ENCODE results near the gene UTRN. TPM values are rescaled to one million over a fixed set of nuclear protein-coding genes. Genes with fewer than 3 reads are reported as not detected.

Gene UTRN
- total RNA-seq, 2 experiments from 2014 or later: 17.5 to 18.1 TPM

GRCh38 chr6:144295211-144295610 is 10.1 kb downstream of the UTRN start:
- Histone ChIP-seq H3K36me3 (ENCODE audit: insufficient read depth, low read length) (no peaks in the 10 kb centered on the region), H3K79me2 (ENCODE audit: insufficient read depth, low read depth, low read length) (no peaks in the 10 kb centered on the region), H3K9me2 (ENCODE audit: insufficient read depth, low read length) (no peaks in the 10 kb centered on the region), H4K20me1 (ENCODE audit: insufficient read depth, low read length) (no peaks in the 10 kb centered on the region), H3K27ac (ENCODE audit: low read depth, low read length, poor library complexity, severe bottlenecking) (no peak overlapping the region), H3K4me2 (ENCODE audit: low read length) (no peak overlapping the region), H2AFZ (ENCODE audit: low read length) (no peak overlapping the region), H3K9me3 (ENCODE audit: low read length) (no peaks in the 10 kb centered on the region), H3K4me3 (ENCODE audit: low read depth, low read length, poor library complexity, severe bottlenecking) (no peak overlapping the region), H3K4me1 (ENCODE audit: insufficient read depth, low read length, poor library complexity, severe bottlenecking) (no peaks in the 10 kb centered on the region)
- no peak for TF ChIP-seq EZH2phosphoT487 (IDR thresholded peaks at IDR 0.05; ENCODE audit: borderline replicate concordance, low read depth, low read length)
- TF ChIP-seq CTCF (conservative IDR thresholded peaks at IDR 0.05; ENCODE audit: low read length): no peak
- no TSS peak for BruUV-seq (replicated peaks)
- no peak for DNase-seq (ENCODE audit: low spot score)
- intact Hi-C loops (cut with micrococcal nuclease; ENCODE audit: unreplicated experiment): no loop called here
- POLR2A ChIA-PET: no interaction called here
- CTCF ChIA-PET (ENCODE audit: unreplicated experiment): no interaction called here

- Histone ChIP-seq H3K9me2 (ENCODE audit: insufficient read depth, low read length) (no peaks in the 10 kb centered on the region), H3K9me3 (ENCODE audit: low read length) (no peaks in the 10 kb centered on the region), H4K20me1 (ENCODE audit: insufficient read depth, low read length) (no peaks in the 10 kb centered on the region), H3K4me2 (ENCODE audit: low read length) (no peak overlapping the region), H3K27ac (ENCODE audit: low read depth, low read length, poor library complexity, severe bottlenecking) (no peak overlapping the region), H3K4me1 (ENCODE audit: insufficient read depth, low read length, poor library complexity, severe bottlenecking) (no peaks in the 10 kb centered on the region), H3K36me3 (ENCODE audit: insufficient read depth, low read length) (no peaks in the 10 kb centered on the region), H2AFZ (ENCODE audit: low read length) (no peak overlapping the region), H3K4me3 (ENCODE audit: low read depth, low read length, poor library complexity, severe bottlenecking) (no peak overlapping the region), H3K79me2 (ENCODE audit: insufficient read depth, low read depth, low read length) (no peaks in the 10 kb centered on the region)
- intact Hi-C loops (cut with micrococcal nuclease; ENCODE audit: unreplicated experiment): no loop called here
- ChIA-PET CTCF (ENCODE audit: unreplicated experiment) (interaction anchor here (0.6 kb wide), 1 partner anchor 26 kb away, joined by 3 read pairs; no protein-coding TSS in a partner anchor), POLR2A (interaction anchor here (0.6 kb wide), 1 partner anchor 170 kb away, joined by 3 read pairs; no protein-coding TSS in a partner anchor)
- BruUV-seq (replicated peaks): no TSS peak
- TF ChIP-seq CTCF (conservative IDR thresholded peaks at IDR 0.05; ENCODE audit: low read length) (no peak), EZH2phosphoT487 (IDR thresholded peaks at IDR 0.05; ENCODE audit: borderline replicate concordance, low read depth, low read length) (no peak)
- DNase-seq (ENCODE audit: low spot score): no peak
Observed at GRCh38 chr6:144295981-144296767, 11.0 kb downstream of the UTRN start.

GRCh38 chr6:144296973-144297372 is 11.8 kb downstream of the UTRN start:
- no peaks in the 10 kb centered on the region for H3K9me2 ChIP-seq (ENCODE audit: insufficient read depth, low read length)
- POLR2A ChIA-PET: interaction anchor here (0.5 kb wide), 1 partner anchor 191 kb away, joined by 4 read pairs; no protein-coding TSS in a partner anchor
- no peaks in the 10 kb centered on the region for H4K20me1 ChIP-seq (ENCODE audit: insufficient read depth, low read length)
- TF ChIP-seq CTCF (conservative IDR thresholded peaks at IDR 0.05; ENCODE audit: low read length): no peak
- no peak for TF ChIP-seq EZH2phosphoT487 (IDR thresholded peaks at IDR 0.05; ENCODE audit: borderline replicate concordance, low read depth, low read length)
- CTCF ChIA-PET (ENCODE audit: unreplicated experiment): no interaction called here
- BruUV-seq (replicated peaks): no TSS peak
- H3K4me2 ChIP-seq (ENCODE audit: low read length): no peak overlapping the region
- H3K36me3 ChIP-seq (ENCODE audit: insufficient read depth, low read length): no peaks in the 10 kb centered on the region
- H3K79me2 ChIP-seq (ENCODE audit: insufficient read depth, low read depth, low read length): no peaks in the 10 kb centered on the region
- no peaks in the 10 kb centered on the region for H3K9me3 ChIP-seq (ENCODE audit: low read length)
- H3K4me3 ChIP-seq (ENCODE audit: low read depth, low read length, poor library complexity, severe bottlenecking): no peak overlapping the region
- H2AFZ ChIP-seq (ENCODE audit: low read length): no peak overlapping the region
- DNase-seq (ENCODE audit: low spot score): no peak
- no peak overlapping the region for H3K27ac ChIP-seq (ENCODE audit: low read depth, low read length, poor library complexity, severe bottlenecking)
- intact Hi-C loops (cut with micrococcal nuclease; ENCODE audit: unreplicated experiment): no loop called here
- no peaks in the 10 kb centered on the region for H3K4me1 ChIP-seq (ENCODE audit: insufficient read depth, low read length, poor library complexity, severe bottlenecking)

Measured in OCI-LY7 (cell line).